ENCODE measurements around the gene GATD1.

Gene GATD1

GRCh38 chr11:811446-812245 lies 34.4 kb upstream of the GATD1 start:
- DNase-seq, result no peak

DNA sequence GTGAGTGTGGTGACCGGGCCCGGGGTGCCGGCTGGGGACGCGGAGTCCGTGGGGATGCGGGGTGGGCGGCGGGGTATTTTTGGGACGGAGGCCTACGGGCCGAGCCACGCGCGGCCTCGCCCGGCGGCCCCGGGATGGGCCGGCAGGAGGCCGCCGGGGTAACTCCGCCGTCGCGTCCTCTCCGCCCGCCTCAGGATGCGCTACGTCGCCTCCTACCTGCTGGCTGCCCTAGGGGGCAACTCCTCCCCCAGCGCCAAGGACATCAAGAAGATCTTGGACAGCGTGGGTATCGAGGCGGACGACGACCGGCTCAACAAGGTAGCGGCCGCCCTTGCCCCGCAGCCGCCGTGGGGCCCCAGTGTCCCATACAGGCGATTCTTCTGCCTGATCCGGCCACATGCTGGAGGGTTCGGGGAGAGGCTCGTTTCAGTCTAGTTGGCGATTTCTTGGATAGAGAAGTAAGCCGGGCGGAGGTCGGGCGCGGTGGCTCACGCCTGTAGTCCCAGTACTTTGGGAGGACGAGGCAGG lies 32.8 kb upstream of the GATD1 start:
- DNase-seq, result no peak

DNA sequence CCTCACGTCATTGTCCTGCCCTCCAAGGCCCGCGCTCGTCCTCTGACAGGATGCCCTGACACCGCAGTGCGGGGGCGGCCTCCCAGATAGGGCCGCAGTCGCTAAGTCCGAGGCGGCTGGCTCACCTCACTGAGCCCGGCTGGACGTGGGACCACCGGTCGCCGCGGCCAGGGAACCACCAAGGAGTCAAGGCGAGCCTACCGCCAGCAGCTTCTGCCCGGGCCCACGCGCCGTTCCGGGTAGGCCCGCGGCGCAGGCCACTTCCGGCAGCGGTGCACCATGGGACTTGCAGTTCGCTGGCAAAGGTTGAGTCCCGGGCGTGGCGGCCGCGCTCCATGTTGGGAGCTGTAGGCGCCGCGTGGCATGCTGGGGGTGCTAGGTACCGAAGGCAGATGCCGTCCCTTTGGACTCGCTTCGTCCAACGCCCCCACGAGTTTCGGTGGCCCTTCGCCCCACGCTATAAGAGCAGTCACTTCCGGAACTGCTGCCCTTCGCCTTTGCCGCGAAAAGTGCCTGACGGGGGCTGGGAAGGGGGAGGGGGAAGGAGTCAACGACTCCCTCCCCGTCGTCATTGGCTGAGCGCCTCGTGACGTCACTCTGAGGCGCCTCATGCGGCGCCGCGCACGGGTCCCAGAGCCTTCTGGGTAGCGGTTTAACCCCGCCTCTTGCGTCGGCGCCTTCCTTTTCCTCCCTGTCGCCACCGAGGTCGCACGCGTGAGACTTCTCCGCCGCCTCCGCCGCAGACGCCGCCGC lies 32.2 kb upstream of the GATD1 start, which contains the start of gene RPLP2:
Gene RPLP2 (plus strand): TSS at position 681 of the 753 bp plus-strand sequence. CDS start 268 bp downstream, outside the sequence.
- DNase-seq, result peak; percentile 99

DNA sequence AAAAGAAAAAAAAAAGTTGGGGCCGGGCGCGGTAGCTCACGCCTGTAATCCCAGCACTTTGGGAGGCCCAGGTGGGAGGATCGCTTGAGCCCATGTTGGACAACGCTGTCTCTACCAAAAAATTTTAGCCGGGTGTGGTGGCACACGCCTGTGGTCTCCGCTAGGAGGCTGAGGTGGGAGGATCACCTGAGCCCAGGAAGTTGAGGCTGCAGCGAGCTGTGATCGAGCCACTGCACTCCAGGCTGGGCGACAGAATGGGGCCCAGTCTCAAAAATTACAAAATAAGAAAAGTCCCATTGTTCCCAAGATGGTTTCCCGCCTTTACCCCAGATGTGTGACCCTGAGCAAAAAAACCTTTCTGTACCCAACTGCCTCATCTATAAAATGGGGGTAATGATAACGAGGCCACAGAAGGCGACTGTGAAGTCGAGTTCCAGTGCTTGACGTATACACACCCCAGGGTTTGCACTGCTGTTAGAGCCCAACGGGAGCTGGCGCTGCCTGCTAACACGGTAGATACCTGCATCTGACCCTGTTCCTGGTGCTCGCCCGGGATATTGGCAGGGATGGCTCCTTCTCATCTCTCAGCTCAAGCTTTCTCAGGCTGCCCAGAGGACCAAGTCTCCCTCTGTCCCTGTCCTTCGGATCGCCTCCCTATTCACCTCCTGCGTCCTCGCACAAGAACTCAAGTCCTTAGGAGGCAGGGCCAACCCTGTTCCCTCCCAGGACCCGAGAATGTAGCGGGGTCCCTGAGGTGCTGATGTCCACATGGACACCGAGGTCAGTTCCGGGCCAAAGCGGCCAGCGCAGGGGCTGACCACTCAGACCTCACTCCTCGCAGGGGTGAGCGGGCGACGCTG lies 31.4 kb upstream of the GATD1 start:
- DNase-seq, result peak; percentile 81

GRCh38 chr11:804599-804964 lies 27.3 kb upstream of the GATD1 start:
- DNase-seq, result no peak

GRCh38 chr11:803770-804598 lies 26.7 kb upstream of the GATD1 start:
- no peak for DNase-seq

GRCh38 chr11:803467-803742 lies 26.1 kb upstream of the GATD1 start:
- no peak for DNase-seq

DNA sequence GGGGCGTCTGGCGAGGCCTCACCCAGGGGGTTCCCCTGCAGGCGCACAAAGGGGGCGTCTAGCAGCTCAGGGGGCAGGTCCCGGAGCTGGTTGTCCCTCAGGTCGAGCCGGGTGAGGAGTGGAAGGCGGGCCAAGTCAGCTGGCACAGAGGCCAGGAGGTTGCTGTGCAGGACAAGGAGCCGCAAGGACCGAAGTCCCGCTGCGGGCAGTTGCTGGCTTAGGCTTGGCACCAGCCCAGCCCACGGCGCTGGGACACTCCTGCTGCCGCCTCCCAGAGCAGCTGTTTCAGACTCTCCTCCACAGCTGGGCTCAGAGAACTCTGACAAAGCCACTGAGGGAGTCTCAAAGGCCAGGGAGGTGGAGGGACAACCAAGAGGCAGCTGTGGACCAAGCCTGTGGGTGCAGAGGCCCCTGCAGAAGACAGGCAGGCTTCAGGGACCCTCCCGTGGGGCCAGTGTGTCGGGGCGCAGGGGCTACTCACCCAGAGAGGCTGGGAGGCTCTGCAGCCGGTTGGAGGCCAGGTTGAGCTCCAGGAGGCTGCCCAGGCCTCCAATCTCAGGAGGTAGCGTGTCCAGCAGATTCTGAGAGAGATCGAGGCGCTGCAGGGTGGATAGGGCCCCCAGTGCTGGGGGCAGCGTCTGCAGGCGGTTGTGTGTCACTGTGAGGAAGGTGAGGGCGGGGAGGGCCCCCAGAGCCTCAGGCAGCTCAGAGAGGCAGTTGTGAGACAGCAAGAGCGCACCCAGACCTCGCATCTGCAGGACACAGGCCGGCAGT lies 25.6 kb upstream of the GATD1 start:
- DNase-seq, result no peak

- no peak for DNase-seq
These were observed 24.8 kb upstream of the GATD1 start for GRCh38 chr11:802018-802617.

DNA sequence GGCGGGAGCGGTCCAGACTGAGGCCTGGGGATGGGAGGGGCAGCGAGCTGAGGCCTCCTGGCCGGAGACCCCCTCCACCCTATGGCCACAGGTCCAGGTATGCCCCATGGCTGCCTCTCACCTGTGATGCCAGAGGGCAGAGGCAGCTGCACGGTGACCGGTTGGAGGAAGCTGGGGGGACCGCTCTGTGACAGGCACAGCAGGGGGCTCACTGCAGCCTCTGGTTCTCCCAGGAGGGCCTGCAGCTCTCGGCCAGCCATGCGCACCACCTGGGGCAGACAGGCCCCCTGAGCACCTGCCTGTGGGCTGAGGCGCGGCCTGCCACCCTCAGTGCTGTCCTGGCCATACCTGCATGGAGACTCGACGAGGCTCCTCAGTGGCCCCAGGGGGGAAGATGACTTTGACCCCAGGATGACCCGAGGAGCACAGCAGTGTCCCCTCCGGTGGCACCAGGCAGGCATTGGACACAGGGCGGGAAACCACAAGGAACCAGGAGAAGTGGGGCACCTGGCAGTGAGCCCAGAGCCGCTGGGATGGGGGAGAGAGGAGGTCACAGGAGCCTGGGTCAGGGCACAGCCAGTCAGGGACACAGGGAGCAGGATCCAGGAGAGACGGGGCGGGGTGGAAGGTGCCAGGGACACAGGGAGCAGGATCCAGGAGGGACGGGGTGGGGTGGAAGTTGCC lies 24.0 kb upstream of the GATD1 start:
- no peak for DNase-seq

DNA sequence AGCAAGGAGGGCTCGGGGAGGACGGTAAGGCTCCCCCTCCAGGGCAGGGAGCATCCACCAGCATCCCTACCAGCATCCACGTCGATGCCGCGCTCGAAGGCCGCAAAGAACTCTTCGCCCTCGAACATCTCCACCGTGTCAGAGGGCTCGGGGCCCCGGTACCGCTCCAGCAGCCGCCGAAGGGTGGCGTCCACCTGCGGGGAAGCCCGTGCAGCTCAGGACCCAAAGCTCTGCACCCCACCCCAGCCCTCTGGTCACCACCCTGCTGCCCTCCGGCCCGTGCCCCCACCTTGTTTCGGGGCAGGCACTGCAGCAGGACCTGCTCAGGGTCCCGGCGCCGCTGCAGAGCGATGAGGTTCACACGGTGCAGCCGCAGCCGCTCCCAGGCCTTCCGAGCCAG lies 23.2 kb upstream of the GATD1 start:
- no peak for DNase-seq

- DNase-seq, result no peak
These were observed 22.5 kb upstream of the GATD1 start for GRCh38 chr11:799641-800316.

DNA sequence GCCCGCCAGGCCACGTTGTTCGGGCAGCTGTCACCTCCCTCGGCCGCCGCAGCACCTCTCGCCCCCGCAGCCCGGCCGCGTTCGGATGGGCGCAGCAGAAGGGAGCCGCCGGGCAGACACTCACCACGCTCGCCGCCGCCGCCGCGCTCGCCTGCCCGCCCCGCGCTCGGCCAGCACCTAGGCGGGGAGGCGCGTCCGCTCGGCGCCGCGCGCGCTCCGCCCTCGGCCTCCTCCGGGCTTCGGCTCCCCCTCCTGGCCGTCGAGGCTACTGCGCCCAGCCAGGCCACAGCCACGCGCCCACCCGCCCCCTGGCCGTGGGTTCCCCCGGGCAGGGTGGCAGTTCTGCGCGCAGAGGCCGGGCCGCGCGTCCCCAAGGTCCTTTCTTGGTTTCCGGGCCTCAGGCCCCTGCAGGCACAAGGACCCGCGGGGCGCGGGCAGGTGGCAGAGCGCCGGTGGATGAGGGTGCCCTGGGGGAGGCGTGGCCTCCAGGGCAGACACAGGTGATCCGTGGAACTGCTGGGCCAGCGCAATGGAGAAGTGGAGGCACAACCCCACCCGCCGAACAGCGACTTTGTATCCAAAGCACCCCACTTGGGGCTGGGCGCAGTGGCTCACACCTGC lies 20.9 kb upstream of the GATD1 start, which contains the start of gene SLC25A22:
Gene SLC25A22 (minus strand): TSS at position 189 of the 621 bp plus-strand sequence. CDS start 3,275 bp downstream, outside the sequence.
- DNase-seq, result peak; percentile 95

DNA sequence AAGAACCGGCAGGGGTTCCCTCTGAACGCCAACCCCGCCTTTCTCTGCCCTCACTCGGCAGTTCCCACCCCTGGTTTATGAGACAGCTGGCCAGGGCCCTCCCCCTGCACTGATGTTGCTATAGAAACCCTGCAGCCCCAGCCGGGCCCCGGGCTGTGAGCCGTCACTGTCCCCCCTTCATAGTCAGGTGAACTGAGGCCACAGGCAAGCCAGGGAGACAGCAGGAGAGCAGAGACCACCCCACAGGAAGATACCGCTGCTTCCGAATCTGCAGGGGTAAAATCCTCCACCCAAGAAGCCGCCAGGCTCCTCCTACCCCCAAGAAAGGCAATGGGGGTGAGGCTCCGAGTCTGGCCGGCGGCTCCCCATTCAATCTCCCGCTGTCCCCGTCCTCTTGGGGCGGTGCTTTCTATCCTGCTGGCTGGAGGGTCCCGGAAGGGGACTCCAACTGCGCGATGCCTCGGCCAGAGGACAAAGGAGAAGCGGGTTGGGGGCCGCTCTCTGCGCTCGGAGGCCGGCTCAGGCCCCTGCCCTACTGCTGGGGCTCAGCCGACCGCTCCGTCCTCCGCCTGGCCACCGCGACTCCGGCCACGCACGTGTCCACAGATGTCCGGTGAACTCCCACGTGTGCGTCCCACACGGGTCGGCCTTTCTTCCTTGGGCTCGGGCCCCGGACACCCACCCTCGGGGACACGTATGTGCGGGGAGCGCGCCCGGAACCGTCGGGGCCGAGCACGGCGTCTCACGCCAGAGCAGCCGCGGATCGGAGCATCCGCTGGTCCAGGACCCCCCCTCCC lies 20.2 kb upstream of the GATD1 start:
- DNase-seq, result peak; percentile 89

- peak; percentile 71 for DNase-seq
These were observed 19.4 kb upstream of the GATD1 start for GRCh38 chr11:796565-797295.

- DNase-seq, result peak; percentile 92
These were observed 18.6 kb upstream of the GATD1 start for GRCh38 chr11:795634-796564.

All from activated effector memory CD4-positive, alpha-beta T cell treated with anti-CD3 and anti-CD28 coated beads, Interleukin-2, amount 50 U/mL, for 16 hours (primary cell).